Endothelial cell of coronary artery (primary cell): ENCODE data around the gene CITED1. TPM values are rescaled to one million over a fixed set of nuclear protein-coding genes. Genes with fewer than 3 reads are reported as not detected.

Source experiments
- total RNA-seq: library from RNA; depleted of rRNA; stranded (reverse); fragments of >200 nt; gene quantifications from 2 replicates; pipeline ENCODE4 v1.2.3, GENCODE V29; 2014

The CITED1 gene, protein sequence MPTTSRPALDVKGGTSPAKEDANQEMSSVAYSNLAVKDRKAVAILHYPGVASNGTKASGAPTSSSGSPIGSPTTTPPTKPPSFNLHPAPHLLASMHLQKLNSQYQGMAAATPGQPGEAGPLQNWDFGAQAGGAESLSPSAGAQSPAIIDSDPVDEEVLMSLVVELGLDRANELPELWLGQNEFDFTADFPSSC
- 0.38 TPM in 1 of 2 replicates, not detected in the other for total RNA-seq

GRCh38 chrX:72305286-72306084, at the start of gene CITED1:
CITED1 (minus strand) TSS chrX:72305914; CDS start chrX:72302869, 3,045 bp downstream.

Other genes starting within 250 kb of the CITED1 start
- 0.09 and 0.47 TPM in 2 replicates for gene RTL5, start 174.0 kb downstream of the CITED1 start, total RNA-seq
- 20.1 and 22.6 TPM in 2 replicates for gene PIN4, start 124.2 kb downstream of the CITED1 start, total RNA-seq
- gene ERCC6L, start 66.9 kb downstream of the CITED1 start, total RNA-seq: 1.6 and 4.2 TPM in 2 replicates
- 796 and 1,312 TPM in 2 replicates for gene RPS4X, start 28.7 kb downstream of the CITED1 start, total RNA-seq